ENCODE measurements around the gene TAL2.

DNA sequence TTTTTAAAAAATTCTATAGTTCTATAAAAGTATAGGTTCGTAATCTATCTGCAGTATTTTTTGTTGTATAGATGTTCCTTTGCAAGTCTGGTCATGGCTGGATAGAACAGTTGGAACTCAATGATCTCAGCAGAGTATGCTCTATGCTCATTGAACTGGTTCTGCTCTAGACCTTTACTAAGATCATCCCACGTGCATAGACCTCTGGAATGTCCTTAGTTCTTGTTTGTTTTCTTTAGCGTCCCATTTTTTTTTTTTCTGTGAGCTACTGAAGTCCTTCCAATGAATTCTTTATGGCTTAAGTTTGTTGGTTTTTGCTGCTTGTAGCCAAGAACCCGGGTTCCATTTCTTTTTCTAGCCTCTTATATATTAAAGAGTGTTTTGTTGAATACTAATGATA, 35.6 kb downstream of the TAL2 start:
- TF ChIP-seq POLR2A (IDR thresholded peaks at IDR 0.05) (no peak), EP300 (IDR thresholded peaks at IDR 0.05) (no peak)
- TF ChIP-seq, protein P1, sequence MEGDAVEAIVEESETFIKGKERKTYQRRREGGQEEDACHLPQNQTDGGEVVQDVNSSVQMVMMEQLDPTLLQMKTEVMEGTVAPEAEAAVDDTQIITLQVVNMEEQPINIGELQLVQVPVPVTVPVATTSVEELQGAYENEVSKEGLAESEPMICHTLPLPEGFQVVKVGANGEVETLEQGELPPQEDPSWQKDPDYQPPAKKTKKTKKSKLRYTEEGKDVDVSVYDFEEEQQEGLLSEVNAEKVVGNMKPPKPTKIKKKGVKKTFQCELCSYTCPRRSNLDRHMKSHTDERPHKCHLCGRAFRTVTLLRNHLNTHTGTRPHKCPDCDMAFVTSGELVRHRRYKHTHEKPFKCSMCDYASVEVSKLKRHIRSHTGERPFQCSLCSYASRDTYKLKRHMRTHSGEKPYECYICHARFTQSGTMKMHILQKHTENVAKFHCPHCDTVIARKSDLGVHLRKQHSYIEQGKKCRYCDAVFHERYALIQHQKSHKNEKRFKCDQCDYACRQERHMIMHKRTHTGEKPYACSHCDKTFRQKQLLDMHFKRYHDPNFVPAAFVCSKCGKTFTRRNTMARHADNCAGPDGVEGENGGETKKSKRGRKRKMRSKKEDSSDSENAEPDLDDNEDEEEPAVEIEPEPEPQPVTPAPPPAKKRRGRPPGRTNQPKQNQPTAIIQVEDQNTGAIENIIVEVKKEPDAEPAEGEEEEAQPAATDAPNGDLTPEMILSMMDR (IDR thresholded peaks at IDR 0.05), result no peak

Measured in tibial nerve (tissue), 4 donors.